SHP77 treated with DMSO at 0.1 percent for 48 hours (cell line): Measurements from ENCODE around the gene RUVBL2.

Experiments used
- DNase-seq: peaks from one replicate; lab custom pipeline; 2025; lab: John Stamatoyannopoulos, UW

RUVBL2 gene

GRCh38 chr19:48993175-48994034, at the start of gene RUVBL2, which contains the start of gene GYS1:
TSS of gene RUVBL2 (plus strand) at chr19:48993887. CDS start at chr19:48993912, 25 bp downstream.
TSS of gene GYS1 (minus strand) at chr19:48993309. CDS start at chr19:48993112, 197 bp downstream.
- peak; percentile 97 for DNase-seq

GRCh38 chr19:48945415-48945814, 48.3 kb upstream of the RUVBL2 start:
- DNase-seq = no peak

- DNase-seq = no peak
Observed at GRCh38 chr19:48945817-48946216, 47.9 kb upstream of the RUVBL2 start.

- no peak for DNase-seq
Observed at GRCh38 chr19:48946463-48947257, 47.0 kb upstream of the RUVBL2 start.

- no peak for DNase-seq
Observed at GRCh38 chr19:48947258-48947542, 46.5 kb upstream of the RUVBL2 start.

GRCh38 chr19:48950159-48950558, 43.5 kb upstream of the RUVBL2 start:
- no peak for DNase-seq

GRCh38 chr19:48950830-48951519, 42.7 kb upstream of the RUVBL2 start:
- DNase-seq = no peak

- no peak for DNase-seq
Observed at GRCh38 chr19:48953141-48953540, 40.5 kb upstream of the RUVBL2 start.

- DNase-seq = no peak
Observed at GRCh38 chr19:48953990-48954594, 39.6 kb upstream of the RUVBL2 start.

GRCh38 chr19:48954595-48955307, 38.9 kb upstream of the RUVBL2 start, which contains the start of gene BAX:
TSS of gene BAX (plus strand) at chr19:48954875. CDS start at chr19:48954929, 54 bp downstream.
- peak; percentile 93 for DNase-seq

GRCh38 chr19:48955308-48955958, 38.3 kb upstream of the RUVBL2 start:
- DNase-seq = no peak

GRCh38 chr19:48958006-48958405, 35.7 kb upstream of the RUVBL2 start:
- no peak for DNase-seq

- no peak for DNase-seq
Observed at GRCh38 chr19:48959341-48960239, 34.1 kb upstream of the RUVBL2 start.

- peak; percentile 17 for DNase-seq
Observed at GRCh38 chr19:48961051-48961649, 32.5 kb upstream of the RUVBL2 start.

GRCh38 chr19:48961673-48962028, 32.0 kb upstream of the RUVBL2 start:
- DNase-seq = no peak

GRCh38 chr19:48962029-48962848, 31.4 kb upstream of the RUVBL2 start:
- DNase-seq = peak; percentile 57

GRCh38 chr19:48962849-48963165, 30.9 kb upstream of the RUVBL2 start:
- DNase-seq = no peak

- DNase-seq = peak; percentile 24
Observed at GRCh38 chr19:48963371-48964204, 30.1 kb upstream of the RUVBL2 start.
